ENCODE data around the gene PIK3AP1. TPM values are rescaled to one million over a fixed set of nuclear protein-coding genes. Genes with fewer than 3 reads are reported as not detected.
"Not testable (repeated sequence)": the region's sequence is repeated elsewhere in the genome, so short reads cannot be mapped to it uniquely, and the experiment has no call there.

PIK3AP1 gene
- total RNA-seq, 2 experiments from 2014 or later = 8.4 to 9.8 TPM

GRCh38 chr10:96568402-96568801 is 151.9 kb downstream of the PIK3AP1 start:
- CTCF ChIA-PET = no interaction called here
- POLR2A ChIA-PET = no interaction called here

GRCh38 chr10:96565774-96566173 is 154.5 kb downstream of the PIK3AP1 start:
- POLR2A ChIA-PET = no interaction called here
- CTCF ChIA-PET = no interaction called here

- POLR2A ChIA-PET = no interaction called here
- CTCF ChIA-PET = no interaction called here
These were observed 159.1 kb downstream of the PIK3AP1 start for GRCh38 chr10:96560966-96561887.

DNA sequence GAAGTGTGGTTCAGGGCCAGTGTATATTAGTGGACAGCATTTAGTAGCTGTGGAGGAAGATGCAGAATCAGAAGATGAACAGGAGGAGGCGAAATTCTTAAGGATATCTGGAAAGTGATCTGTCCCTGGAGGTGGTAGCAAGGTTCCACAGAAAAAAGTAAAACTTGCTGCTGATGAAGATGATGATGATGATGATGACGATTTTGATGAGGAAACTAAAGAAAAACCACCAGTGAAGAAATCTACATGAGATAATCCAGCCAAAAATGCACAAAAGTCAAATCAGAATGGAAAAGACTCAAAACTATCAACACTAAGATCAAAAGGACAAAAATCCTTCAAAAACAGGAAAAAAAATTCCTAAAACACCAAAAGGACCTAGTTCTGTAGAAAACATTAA is 159.8 kb downstream of the PIK3AP1 start:
- POLR2A ChIA-PET = no interaction called here

GRCh38 chr10:96556003-96556402 is 164.3 kb downstream of the PIK3AP1 start:
- ChIA-PET POLR2A (no interaction called here), CTCF (no interaction called here)

More for the DNA sequence above, 159.8 kb downstream of the PIK3AP1 start:
- CTCF ChIA-PET = no interaction called here

GRCh38 chr10:96555330-96555729 is 165.0 kb downstream of the PIK3AP1 start:
- ChIA-PET CTCF (no interaction called here), POLR2A (no interaction called here)

DNA sequence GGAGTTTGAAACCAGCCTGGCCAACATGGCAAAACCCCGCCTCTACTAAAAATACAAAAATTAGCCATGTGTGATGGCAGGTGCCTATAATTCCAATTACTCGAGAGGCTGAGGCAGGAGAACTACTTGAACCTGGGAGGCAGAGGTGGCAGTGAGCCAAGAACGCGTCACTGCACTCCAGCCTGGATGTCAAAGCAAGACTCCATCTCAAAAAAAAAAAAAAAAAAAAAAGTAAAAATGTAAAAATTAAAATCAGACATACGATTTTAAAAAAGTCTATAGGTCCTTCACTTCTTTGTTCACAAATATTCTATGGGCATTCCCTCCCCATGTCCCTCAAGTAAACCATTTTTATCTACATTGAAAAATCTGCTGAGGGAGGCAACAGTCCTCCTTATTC is 171.7 kb downstream of the PIK3AP1 start:
- ChIA-PET POLR2A (no interaction called here), CTCF (no interaction called here)

- POLR2A ChIA-PET, CTCF ChIA-PET: not testable (repeated sequence)
These were observed 174.8 kb downstream of the PIK3AP1 start for GRCh38 chr10:96545558-96545957.

Other genes with a start within 250 kb of the PIK3AP1 start
- not detected for gene TLL2, start 206.6 kb downstream of the PIK3AP1 start, total RNA-seq
- gene TM9SF3, start 133.5 kb downstream of the PIK3AP1 start, total RNA-seq = 10 to 100 TPM; 97.8 to 98.8 TPM
- gene LCOR, start 111.8 kb upstream of the PIK3AP1 start, total RNA-seq = 10 to 100 TPM; 24.9 to 29.2 TPM